HG03558 (cell line): ENCODE data around the gene SLC6A17.

Source experiments
- ATAC-seq: cut with Tn5 transposase; IDR thresholded peaks from one replicate; pipeline ENCODE4 v1.9.1; 2021; ENCODE audit warnings: moderate number of reproducible peaks; ENCODE audit not compliant: unreplicated experiment; ENCODE audit errors: extremely low read depth

Gene SLC6A17

DNA sequence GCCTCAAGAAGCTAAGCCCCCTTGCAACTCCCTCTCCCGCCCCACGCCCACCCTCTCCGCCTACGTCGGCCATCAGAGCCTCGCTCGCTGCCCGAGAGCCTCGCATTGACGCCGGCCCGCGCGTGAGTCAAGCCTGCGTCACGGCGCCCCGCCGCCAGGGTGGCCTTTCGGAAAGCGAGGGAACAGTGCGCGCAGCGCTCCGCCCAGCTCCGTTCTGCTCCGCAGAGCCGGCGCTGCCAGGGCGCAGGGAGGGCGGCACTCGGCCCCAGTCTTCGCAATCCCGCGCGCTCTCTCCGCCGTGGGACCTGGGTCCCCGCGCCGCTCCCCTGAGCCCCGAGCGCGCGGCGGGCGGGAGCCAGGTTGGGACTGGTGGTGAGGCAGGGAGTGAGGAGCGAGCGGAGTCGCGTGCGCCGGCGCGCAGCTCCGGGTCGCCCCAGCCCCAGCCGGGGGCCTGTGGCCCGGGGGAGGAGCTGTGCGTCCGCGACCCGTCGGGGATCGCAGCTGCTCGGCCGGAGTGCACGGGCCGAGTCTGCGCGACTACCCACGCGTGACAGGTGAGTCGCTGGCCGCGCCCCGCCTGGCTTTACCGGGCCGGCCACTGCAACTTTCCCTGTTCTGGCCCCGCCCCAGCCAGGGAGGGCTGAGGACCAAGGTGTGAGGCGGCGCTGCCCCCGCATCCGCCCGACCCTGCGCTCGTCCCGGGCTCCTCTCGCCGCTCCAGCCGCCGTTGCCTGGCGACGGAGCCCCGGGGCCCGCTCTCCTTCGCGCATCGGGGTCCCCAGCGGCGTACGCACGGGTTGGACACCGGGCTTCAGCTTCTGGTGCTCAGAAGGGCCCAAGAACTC lies at the start of gene SLC6A17:
SLC6A17 (plus strand) TSS at position 165 of the 845 bp plus-strand sequence. CDS start 16,436 bp downstream, outside the sequence.
- ATAC-seq: no peak

DNA sequence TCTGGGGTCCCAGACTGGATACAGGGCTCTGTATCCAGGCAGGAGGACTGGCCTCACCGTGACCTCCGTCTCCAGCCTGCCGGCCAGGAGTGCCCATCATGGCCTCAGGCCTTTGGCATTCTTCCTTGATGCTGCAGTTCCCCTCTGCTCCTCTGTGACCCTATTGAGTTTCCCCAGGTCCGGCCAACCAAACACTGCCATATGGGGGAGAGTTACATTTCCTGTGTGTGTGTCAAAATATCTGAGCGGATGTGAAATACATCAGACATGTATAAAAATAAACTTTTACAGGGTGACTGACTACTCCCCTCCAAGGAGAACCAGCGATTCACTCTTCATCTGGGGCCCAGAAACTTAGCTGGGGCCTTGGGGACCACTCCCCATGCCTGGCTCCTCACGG lies 48.2 kb upstream of the SLC6A17 start:
- ATAC-seq: no peak

DNA sequence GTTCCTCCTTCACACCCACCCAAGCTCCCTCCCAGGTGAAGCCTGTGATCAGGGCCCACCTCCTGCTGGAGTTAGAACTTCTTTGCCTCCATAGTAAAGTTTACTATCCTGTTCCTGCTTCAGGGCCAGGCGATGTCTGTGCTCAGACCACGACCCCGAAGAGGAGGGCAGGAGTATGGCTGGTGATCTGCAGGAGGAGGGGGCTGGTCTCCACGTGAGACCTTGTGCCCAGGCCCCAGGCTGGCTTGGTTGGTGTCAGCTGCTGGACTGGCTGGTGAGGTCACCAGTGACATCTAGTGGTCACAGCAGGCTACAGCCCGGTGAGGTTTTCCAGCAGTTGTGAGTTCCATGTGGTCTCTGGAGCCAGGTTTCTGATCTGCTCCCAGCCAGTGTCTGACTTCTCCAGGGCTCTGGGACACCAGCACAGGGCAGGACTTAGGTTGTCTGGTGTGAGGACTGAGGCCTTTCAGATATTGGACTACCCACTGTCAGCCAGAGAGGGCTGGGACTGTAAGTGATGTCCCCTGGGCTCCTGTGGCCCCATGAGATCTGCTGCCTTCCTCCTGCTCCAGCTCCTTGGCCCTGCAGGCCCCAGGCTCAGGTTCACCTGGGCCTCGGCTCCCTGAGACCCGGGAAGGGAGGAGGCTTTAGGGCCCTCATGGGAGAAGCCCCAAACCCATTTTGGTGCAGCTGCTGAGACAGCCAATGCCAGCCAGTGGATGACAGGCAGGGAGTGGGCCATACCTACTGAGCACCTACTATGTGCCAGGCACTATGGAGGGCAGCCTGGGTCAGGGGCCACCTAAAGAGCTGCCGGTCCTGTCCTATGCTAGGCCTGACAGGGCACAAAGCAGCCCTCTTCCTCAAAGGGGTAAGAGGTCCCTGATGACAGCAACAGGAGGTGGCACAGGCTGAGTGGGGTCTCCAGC lies 44.0 kb upstream of the SLC6A17 start:
- no peak for ATAC-seq

DNA sequence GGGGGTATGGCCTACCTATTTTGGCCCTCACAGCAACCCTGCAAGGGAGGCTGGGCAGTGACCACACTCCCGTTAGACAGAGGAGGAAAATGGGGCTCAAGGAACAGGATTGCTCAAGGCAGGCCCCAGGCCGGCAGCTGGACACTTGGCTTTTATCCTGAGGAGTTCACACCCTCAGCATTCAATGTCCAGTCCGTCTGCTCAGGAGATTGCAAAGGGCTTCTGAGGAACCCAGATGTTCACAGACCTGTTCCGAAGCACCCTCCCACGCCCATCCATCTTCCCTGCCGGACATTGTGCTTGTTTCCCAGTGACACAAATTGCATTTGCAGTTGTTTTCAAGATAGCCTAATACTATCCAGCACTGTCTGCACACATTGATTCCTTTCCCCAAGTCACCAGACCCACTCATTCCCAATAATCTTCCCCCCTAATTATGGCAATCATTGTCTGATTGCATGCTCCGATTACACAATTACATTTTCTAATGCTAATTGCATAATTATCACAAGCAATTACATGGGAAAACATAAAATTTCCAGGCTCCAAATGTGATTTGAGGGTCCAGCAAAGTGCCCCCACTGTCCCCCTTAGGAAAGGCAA lies 42.3 kb upstream of the SLC6A17 start:
- ATAC-seq: no peak

DNA sequence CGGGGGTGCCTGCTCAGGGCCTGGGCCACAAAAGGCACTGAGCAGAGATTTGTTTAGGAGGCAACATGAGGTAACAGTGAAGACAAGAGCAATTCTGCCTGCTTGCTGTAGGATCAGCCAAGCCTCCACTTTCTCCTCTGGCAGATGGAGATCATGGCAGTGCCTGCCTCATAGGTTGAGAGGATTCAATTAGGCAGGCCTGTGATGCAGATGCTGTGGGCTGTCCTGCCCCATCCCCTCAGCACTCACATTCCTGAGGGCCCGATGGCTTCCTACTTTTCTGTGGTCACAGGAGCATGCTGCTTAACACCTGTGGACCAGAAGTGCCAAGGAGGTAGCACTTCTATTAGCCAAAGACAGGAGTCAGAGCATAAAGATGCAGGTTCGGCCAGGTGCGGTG lies 39.2 kb upstream of the SLC6A17 start:
- no peak for ATAC-seq

DNA sequence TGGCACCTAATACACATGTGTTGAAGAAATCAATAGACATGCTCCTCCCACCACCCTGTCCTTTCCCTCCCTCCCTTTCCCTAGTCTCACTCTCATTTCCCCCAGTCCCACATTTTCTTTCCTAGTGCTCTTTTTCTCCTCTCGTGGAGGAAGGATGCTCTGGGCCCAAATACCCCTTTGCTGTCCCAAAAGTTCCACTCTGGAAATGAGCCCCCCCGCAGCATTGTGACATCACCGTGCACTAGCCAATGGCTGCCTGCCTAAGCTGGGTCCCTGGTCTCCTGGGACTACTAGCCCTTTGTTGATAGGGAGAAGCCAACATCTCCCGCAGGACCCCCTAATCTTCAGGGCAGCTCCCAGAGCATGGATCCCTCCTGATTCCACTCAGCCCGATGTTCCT lies 38.2 kb upstream of the SLC6A17 start, which contains the start of gene UBL4B:
UBL4B (plus strand) TSS at position 301 of the 400 bp plus-strand sequence; CDS start at position 393, 92 bp downstream.
- no peak for ATAC-seq

DNA sequence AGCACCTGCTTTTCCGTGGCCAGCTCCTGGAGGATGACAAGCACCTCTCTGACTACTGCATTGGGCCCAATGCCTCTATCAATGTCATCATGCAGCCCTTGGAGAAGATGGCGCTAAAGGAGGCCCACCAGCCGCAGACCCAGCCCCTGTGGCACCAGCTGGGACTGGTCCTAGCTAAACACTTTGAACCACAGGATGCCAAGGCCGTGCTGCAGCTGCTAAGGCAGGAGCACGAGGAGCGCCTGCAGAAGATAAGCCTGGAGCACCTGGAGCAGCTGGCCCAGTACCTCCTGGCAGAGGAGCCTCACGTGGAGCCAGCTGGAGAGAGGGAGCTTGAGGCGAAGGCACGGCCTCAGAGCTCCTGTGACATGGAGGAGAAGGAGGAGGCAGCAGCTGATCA lies 37.6 kb upstream of the SLC6A17 start:
- no peak for ATAC-seq

DNA sequence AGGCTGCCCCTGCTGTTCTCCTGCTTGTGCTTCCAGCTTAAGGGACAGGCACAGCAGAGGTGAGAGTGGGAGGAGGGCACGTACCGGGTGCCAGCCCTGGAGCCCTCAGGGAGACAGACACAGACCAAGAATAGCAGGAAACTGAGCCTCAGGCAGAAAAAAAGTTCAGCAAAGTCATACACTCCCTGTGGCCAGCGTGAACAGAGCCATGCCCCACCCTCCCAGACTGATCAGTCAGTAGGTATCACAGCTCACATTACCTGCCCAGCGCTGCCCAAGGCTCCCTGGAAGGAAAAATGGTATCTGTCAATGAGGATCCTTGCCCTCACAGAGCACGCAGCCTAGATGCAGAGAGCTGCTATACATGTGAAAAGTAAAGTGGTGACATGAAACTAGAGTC lies 36.7 kb upstream of the SLC6A17 start:
- ATAC-seq: no peak

DNA sequence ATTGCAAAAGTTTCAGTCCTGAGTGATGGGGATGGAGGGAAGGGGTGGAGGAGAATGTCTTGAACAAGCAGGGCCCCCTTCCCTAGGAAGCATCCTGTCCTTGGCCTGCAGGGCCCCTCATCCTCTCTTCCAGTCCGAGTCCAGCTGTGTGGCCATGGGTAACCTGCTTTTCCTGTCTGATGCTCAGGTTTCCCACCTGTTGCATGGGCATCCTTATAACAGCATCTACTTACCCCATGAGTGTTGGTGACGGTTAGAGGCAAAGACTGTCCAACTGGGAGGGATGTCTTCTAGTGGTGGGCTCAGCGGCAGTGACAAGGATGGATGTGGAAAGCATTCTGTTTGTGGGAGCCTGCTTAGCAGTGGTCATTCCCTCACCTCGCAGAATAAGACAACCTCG lies 36.1 kb upstream of the SLC6A17 start:
- no peak for ATAC-seq

DNA sequence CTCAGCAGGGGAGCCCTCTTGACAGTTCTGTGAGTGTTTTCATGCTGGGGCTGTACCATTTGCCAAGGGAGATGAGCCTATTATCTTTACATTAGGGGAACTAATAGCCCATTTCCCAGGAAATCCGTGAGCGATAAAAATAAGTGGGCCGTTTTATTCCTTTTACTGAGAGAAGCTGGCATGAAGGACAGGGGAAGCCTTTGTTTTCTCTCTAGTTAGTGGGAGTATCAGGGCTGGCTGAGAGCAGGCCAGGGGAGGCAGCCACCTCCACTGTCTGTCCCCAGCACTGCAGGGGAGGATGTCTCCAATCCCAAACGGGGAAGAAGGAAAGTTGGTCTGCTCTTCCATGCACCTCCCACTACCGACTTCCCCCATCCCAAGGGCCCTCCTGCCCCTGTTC lies 35.5 kb upstream of the SLC6A17 start:
- ATAC-seq: no peak

DNA sequence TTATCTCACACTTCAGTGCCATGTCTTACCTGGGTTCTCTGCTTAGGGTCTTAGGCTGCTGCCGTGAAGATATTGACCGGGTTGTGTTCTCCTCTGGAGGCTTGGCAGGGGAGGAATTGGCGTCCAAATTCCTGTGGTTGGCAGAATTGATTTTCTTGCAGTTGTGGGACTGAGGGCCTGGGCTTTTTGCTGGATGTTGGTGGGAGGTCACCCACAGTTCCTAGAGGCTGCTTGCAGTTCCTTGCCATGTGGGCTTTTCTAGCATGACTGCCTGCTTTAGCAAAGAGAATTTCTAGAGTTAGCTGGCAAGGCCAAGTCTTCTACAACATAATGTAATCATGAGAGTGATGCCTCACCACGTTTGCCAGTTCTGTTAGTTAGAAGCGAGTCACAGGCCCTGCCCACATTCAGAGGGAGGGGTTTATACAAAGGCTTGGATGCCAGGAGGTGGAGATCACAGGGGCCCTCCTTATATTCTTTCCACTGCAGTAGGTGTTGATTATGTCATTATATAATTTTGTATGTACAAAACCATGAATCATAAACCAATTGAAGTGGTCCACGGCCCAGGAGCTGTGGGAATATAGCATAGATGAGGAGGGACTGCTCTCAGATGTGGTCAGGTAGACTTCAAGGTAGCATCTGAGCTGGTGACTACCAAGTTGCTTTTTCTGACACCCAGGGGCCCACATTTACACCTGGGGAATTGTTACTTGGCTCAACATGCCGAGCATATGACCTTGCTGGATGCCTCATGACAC lies 31.5 kb upstream of the SLC6A17 start:
- ATAC-seq: no peak

DNA sequence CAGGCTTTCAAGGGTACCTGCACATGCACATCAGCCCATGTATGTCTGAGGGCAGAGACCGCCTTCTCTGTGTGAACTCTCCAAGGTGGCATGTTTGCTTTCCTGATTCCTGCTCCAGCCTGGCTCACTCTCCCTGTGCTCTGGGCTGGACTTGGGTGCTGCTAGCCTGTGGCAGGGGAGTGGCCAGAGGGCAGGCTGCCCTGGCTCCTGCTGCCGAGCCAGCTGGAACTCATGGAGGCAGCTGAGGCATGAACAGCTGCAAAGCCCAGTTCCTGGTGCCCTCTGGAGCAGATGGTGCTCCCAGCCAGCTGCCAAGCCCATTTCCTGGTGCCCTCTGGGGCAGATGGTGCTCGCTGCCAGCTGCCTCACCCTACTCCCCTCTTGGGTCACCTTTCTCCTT lies 30.5 kb upstream of the SLC6A17 start:
- ATAC-seq: no peak

DNA sequence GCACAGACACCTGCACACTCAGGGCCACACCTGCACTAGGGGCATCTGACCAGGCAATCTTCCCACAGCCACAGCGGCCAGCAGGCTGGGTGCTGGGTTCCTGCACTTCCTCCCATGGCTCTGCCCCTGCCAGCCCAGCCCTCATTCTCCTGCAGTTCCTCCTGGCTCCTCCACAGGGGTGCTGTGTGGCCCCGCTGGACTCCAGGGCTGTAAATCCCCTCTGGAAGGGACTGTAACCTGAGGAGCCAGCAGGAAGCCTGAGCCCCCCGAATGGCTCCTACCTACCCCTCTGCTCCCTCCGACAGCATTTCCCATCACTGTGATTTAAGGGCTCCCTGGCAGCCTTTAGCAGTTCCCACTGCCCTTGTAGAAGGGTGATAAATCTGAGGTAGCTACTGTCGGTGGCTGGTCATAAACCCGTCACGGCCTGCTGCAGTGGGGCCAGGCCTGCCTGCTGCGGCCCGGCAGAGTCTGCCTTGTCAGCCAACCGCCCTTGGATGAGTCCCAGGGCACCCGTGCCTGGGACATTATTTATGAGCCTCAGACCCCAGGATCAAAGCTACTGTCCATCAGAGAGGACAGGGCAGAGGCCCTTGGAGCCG lies 29.2 kb upstream of the SLC6A17 start:
- ATAC-seq: no peak

DNA sequence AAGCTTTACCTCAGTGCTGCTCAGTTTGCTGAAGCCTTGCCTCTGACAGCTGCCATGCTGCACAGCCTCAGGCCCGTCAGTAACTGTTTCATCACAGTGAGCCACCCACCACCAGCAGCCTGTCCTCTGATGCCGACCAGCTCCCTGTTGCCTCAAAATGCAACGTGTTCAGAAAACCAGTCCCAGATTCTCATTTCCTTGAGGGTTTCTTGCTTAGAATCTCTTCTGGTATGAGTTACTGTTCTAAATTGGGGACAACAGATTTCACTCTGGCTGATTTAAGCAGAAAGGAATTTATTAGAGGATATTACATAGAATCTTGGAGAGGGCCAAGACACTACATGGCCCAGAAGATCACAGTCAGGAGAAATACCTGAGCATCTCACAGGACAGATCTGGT lies 27.1 kb upstream of the SLC6A17 start:
- no peak for ATAC-seq

DNA sequence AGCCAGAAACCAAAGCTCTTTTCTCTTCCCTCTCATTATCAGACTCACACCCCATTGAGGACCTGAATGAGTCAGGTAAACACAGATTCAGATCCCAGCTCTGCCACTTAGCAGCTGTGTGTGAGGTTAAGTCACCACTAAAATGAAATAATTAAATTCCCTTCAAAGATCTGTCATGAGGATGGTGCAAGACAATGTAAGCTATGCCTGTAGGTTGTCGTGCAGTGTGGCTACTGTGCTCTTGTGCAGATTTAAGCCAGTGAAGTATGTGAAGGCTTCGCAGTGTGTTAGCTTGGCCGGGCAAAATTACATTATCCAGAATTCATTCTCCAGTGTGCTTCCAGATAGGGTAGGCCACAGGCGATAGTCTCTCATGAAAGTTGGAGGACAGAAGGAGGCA lies 24.5 kb upstream of the SLC6A17 start:
- ATAC-seq: no peak

DNA sequence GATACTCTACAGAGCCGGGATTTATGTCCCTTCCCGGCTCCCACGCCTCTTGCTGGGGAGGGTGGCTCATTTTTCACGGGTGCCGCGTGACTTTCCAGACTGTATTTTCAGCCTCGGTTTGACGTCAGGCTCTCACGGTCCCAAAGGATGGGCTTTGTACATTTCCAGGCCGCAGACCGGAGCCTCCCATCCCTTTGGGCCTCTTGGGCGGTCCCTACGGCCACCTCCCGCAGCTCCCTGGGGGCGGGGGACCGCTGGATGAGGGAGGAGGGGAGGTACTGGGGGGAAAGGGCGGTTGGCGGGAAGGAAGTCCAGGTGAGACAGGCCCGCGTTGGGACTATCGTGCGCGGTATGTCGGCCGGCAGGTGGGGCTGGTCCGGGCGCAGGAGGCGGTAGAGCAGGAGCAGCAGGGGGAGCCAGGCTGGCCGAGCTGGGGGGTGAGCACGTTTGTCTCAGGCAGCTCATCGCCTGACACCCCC lies 20.1 kb upstream of the SLC6A17 start:
- ATAC-seq: no peak

DNA sequence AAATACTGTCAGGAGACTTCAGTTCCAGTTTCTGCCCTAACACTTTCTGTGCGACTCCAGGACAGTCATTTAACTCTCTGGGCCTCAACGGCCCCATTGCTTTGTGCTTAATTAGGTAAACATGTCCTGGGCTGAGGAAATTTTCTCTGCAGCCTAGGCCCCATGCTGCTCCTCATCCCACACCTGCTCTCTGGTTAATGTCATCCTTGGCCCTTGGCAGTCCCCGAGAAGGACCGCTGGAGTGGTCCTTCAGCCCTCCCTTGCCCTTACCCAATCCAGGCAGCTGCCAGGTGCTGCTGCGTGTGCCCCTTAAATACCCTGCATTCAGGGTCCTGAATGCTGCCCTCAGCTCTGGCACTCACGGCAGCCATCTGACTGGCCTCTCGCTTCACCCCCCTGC lies 19.3 kb upstream of the SLC6A17 start:
- ATAC-seq: no peak

DNA sequence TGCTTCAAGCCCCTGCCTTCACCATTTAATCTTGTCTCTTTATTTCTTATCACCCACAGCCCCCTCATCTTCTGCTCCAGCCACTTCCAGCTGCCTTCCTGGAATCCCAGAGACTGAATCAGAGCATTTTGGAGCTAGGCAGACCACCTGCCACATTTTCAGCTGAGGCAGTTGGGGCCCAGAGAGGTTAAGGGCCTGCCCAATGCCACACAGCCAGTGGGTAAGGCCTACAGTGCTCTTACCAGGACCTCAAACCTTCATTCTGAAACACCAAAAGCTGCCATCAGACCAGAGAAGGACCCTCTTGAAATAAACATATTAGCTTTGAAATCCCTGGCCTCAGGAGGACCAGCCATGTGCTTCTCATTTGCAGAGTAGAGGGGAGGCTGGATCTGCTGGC lies 17.6 kb upstream of the SLC6A17 start:
- no peak for ATAC-seq

DNA sequence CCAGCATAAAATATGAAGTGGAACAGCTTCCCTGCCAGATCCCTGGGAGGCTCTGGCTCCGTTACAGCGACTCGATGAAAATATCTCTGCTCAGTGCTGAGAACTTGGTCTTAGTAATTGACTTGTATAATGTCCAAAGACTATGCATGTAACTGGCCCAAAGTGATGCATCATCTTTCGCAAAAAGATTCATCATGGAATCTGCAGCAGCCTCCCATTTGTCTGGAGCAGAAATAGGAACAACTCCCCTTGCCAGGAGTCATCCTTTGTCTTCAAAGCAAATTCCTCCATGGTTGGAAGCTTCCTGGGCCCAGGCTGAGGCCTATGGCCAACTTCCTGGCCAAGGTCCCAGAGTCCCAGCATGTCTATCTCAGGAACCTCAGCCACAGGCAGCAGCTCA lies 16.9 kb upstream of the SLC6A17 start:
- no peak for ATAC-seq
